ENCODE measurements around the gene C14orf180. TPM values are rescaled to one million over a fixed set of nuclear protein-coding genes. Genes with fewer than 3 reads are reported as not detected.

The C14orf180 gene
- polyA plus RNA-seq, 1 donor (not counting 4 experiments of a cell fraction or from before 2014, with no cell fraction given), result not detected

DNA sequence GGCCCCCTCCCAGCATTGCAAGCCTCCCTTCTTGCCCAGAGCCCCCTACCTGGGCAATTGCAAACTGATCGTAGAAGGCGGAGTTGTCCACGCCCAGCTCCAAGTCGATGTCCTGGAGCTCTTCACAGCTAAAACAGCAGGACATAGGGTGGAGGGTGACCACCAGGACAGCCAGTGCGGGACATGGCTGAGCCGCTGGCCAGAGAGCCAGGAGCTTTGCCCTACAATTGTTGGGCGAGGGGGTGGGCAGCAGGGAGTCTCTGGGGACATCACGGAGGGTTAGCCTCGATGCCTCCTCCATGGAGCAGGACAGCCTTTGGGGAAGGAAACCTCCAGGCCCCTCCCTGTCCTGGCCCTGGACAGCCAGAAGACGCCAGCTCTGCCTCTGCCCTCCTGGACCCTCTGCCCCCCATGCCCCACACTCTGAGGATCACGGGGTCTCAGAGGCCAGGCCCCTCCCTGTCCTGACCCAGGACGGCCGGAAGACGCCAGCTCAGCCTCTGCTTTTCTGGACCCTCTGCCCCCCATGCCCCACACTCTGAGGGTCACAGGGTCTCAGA, 15.6 kb downstream of the C14orf180 start:
- H2AFZ ChIP-seq (ENCODE audit: control insufficient read depth, low read length), result no peak overlapping the region
- no peaks in the 10 kb centered on the region for H3K9me1 ChIP-seq (ENCODE audit: control insufficient read depth, extremely low read depth, insufficient read depth, low read length)
- H3K27me3 ChIP-seq (ENCODE audit: control insufficient read depth, extremely low read depth, insufficient read depth, low read length), result no peaks in the 10 kb centered on the region
- no peak for FAIRE-seq
- H3K36me3 ChIP-seq (ENCODE audit: control insufficient read depth in 2 of 2, extremely low read depth in 1 of 2, insufficient read depth in 2 of 2, low read length in 2 of 2), result no peaks in the 10 kb centered on the region
- TF ChIP-seq, protein P1, sequence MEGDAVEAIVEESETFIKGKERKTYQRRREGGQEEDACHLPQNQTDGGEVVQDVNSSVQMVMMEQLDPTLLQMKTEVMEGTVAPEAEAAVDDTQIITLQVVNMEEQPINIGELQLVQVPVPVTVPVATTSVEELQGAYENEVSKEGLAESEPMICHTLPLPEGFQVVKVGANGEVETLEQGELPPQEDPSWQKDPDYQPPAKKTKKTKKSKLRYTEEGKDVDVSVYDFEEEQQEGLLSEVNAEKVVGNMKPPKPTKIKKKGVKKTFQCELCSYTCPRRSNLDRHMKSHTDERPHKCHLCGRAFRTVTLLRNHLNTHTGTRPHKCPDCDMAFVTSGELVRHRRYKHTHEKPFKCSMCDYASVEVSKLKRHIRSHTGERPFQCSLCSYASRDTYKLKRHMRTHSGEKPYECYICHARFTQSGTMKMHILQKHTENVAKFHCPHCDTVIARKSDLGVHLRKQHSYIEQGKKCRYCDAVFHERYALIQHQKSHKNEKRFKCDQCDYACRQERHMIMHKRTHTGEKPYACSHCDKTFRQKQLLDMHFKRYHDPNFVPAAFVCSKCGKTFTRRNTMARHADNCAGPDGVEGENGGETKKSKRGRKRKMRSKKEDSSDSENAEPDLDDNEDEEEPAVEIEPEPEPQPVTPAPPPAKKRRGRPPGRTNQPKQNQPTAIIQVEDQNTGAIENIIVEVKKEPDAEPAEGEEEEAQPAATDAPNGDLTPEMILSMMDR (optimal IDR thresholded peaks at IDR 0.05 in 1 of 3, IDR thresholded peaks at IDR 0.05 in 1 of 3, conservative IDR thresholded peaks at IDR 0.05 in 1 of 3; ENCODE audit: extremely low read depth in 1 of 3, insufficient read depth in 2 of 3, low read length in 3 of 3), result no peak
- TF ChIP-seq EZH2 (IDR thresholded peaks at IDR 0.05; ENCODE audit: low read length), result no peak
- no peaks in the 10 kb centered on the region for H3K9me3 ChIP-seq (ENCODE audit: control insufficient read depth, low read depth, low read length)
- no peak overlapping the region for H3K27ac ChIP-seq (ENCODE audit: control insufficient read depth, insufficient read depth, low read length)
- dilution Hi-C loops (cut with MboI; ENCODE audit: extremely low pct_ligation_motif_present, low sequenced_read_pairs), result no loop called here
- H3K9ac ChIP-seq (ENCODE audit: control insufficient read depth, extremely low read depth, insufficient read depth, low read length), result no peak overlapping the region
- H3K4me1 ChIP-seq (ENCODE audit: control insufficient read depth, extremely low read depth, insufficient read depth, low read length), result no peaks in the 10 kb centered on the region
- no peaks in the 10 kb centered on the region for H3K79me2 ChIP-seq (ENCODE audit: control insufficient read depth, insufficient read depth, low read length)
- no peak overlapping the region for H3K4me3 ChIP-seq (ENCODE audit: control insufficient read depth in 2 of 3, extremely low read depth in 1 of 3, insufficient read depth in 2 of 3, low read depth in 1 of 3, low read length in 3 of 3)
- H4K20me1 ChIP-seq (ENCODE audit: control insufficient read depth, extremely low read depth, insufficient read depth, low read length), result peaks cover 2% of the 10 kb centered on the region
- no peak for DNase-seq (ENCODE audit: low read depth, low spot score)
- H3K4me2 ChIP-seq (ENCODE audit: control insufficient read depth, extremely low read depth, insufficient read depth, low read depth, low read length), result no peak overlapping the region

DNA sequence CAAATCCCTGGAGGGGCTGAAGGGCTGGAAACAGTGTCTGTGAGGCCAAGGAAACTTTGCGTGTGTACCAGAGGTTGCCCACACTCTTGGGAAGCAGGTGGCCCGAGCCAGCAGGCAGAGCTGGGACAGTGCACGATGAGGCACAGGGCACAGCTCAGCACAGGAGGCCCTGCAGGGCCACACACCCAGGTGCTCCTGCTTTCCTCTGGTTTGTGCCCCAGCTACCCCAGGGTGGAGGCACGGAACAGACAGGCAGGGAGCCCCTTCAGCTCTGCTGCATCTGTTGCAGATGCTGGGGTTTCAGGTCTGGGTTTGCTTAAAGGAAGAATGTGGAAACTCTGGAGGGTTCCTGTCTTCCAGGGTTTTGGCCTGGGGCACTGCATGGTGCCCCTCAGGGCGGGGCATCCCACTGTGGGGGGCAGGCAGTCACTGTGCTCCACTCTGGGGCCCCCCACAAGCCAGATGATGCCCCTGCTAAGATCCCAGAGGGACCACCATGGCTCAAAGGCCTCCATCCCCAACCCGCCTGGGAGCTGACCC, 16.4 kb downstream of the C14orf180 start:
- H3K4me3 ChIP-seq (ENCODE audit: control insufficient read depth in 2 of 3, extremely low read depth in 1 of 3, insufficient read depth in 2 of 3, low read depth in 1 of 3, low read length in 3 of 3), result no peak overlapping the region
- no peaks in the 10 kb centered on the region for H3K36me3 ChIP-seq (ENCODE audit: control insufficient read depth in 2 of 2, extremely low read depth in 1 of 2, insufficient read depth in 2 of 2, low read length in 2 of 2)
- dilution Hi-C loops (cut with MboI; ENCODE audit: extremely low pct_ligation_motif_present, low sequenced_read_pairs), result no loop called here
- H3K9me3 ChIP-seq (ENCODE audit: control insufficient read depth, low read depth, low read length), result no peaks in the 10 kb centered on the region
- no peak for FAIRE-seq
- no peaks in the 10 kb centered on the region for H3K4me1 ChIP-seq (ENCODE audit: control insufficient read depth, extremely low read depth, insufficient read depth, low read length)
- no peak for DNase-seq (ENCODE audit: low read depth, low spot score)
- no peak overlapping the region for H3K4me2 ChIP-seq (ENCODE audit: control insufficient read depth, extremely low read depth, insufficient read depth, low read depth, low read length)
- H3K9ac ChIP-seq (ENCODE audit: control insufficient read depth, extremely low read depth, insufficient read depth, low read length), result no peak overlapping the region
- H2AFZ ChIP-seq (ENCODE audit: control insufficient read depth, low read length), result no peak overlapping the region
- peaks cover 2% of the 10 kb centered on the region for H4K20me1 ChIP-seq (ENCODE audit: control insufficient read depth, extremely low read depth, insufficient read depth, low read length)
- no peaks in the 10 kb centered on the region for H3K79me2 ChIP-seq (ENCODE audit: control insufficient read depth, insufficient read depth, low read length)
- TF ChIP-seq EZH2 (IDR thresholded peaks at IDR 0.05; ENCODE audit: low read length), result no peak
- TF ChIP-seq, protein P1 (optimal IDR thresholded peaks at IDR 0.05 in 1 of 3, IDR thresholded peaks at IDR 0.05 in 1 of 3, conservative IDR thresholded peaks at IDR 0.05 in 1 of 3; ENCODE audit: extremely low read depth in 1 of 3, insufficient read depth in 2 of 3, low read length in 3 of 3), result no peak
- no peaks in the 10 kb centered on the region for H3K27me3 ChIP-seq (ENCODE audit: control insufficient read depth, extremely low read depth, insufficient read depth, low read length)
- no peaks in the 10 kb centered on the region for H3K9me1 ChIP-seq (ENCODE audit: control insufficient read depth, extremely low read depth, insufficient read depth, low read length)
- H3K27ac ChIP-seq (ENCODE audit: control insufficient read depth, insufficient read depth, low read length), result no peak overlapping the region
